DMS114 treated with DMSO at 0.1 percent for 48 hours (cell line): ENCODE measurements around the gene ZGRF1.
A peak's percentile ranks its signal among the peaks of the same experiment; 100 is the strongest.
"Not testable (repeated sequence)": the region's sequence is repeated elsewhere in the genome, so short reads cannot be mapped to it uniquely, and the experiment has no call there.

Experiments used
- DNase-seq: peaks from one replicate; lab custom pipeline; 2025; ENCODE audit not compliant: unreplicated experiment; lab: John Stamatoyannopoulos, UW

The ZGRF1 gene

GRCh38 chr4:112636688-112637551 lies at the start of gene ZGRF1, which contains the start of gene LARP7:
Gene ZGRF1, minus strand, starts transcription at chr4:112636909. Its CDS starts 3,733 bp downstream, at chr4:112633176.
Gene LARP7, plus strand, starts transcription at chr4:112637143. Its CDS starts 7,527 bp downstream, at chr4:112644670.
- DNase-seq: peak; percentile 94

- DNase-seq: no peak
These were observed 44.3 kb upstream of the ZGRF1 start for GRCh38 chr4:112680996-112681395.

GRCh38 chr4:112677519-112678091 lies 40.9 kb upstream of the ZGRF1 start:
- DNase-seq: no peak

GRCh38 chr4:112674376-112674775 lies 37.7 kb upstream of the ZGRF1 start:
- DNase-seq: no peak

GRCh38 chr4:112673686-112674085 lies 37.0 kb upstream of the ZGRF1 start:
- no peak for DNase-seq

GRCh38 chr4:112673076-112673475 lies 36.4 kb upstream of the ZGRF1 start:
- no peak for DNase-seq

GRCh38 chr4:112668131-112668530 lies 31.4 kb upstream of the ZGRF1 start:
- no peak for DNase-seq

- DNase-seq: no peak
These were observed 27.9 kb upstream of the ZGRF1 start for GRCh38 chr4:112664611-112665010.

GRCh38 chr4:112656115-112656514 lies 19.4 kb upstream of the ZGRF1 start:
- DNase-seq: not testable (repeated sequence)

GRCh38 chr4:112655270-112655669 lies 18.6 kb upstream of the ZGRF1 start:
- no peak for DNase-seq

GRCh38 chr4:112652216-112652615 lies 15.5 kb upstream of the ZGRF1 start:
- DNase-seq: no peak

GRCh38 chr4:112651641-112652040 lies 14.9 kb upstream of the ZGRF1 start:
- no peak for DNase-seq

- no peak for DNase-seq
These were observed 13.6 kb upstream of the ZGRF1 start for GRCh38 chr4:112650332-112650731.

GRCh38 chr4:112649055-112649408 lies 12.3 kb upstream of the ZGRF1 start:
- no peak for DNase-seq

GRCh38 chr4:112648263-112649054 lies 11.8 kb upstream of the ZGRF1 start:
- DNase-seq: no peak

- DNase-seq: no peak
These were observed 11.1 kb upstream of the ZGRF1 start for GRCh38 chr4:112647785-112648184.

GRCh38 chr4:112646632-112647537 lies 10.2 kb upstream of the ZGRF1 start:
- no peak for DNase-seq

- no peak for DNase-seq
These were observed 9.0 kb upstream of the ZGRF1 start for GRCh38 chr4:112645541-112646329.

GRCh38 chr4:112644595-112645535 lies 8.2 kb upstream of the ZGRF1 start:
- DNase-seq: not testable (repeated sequence)
